PC-3 (cell line): ENCODE data around the gene DEFB129. TPM values are rescaled to one million over a fixed set of nuclear protein-coding genes. Genes with fewer than 3 reads are reported as not detected.
"Not testable (repeated sequence)": the region's sequence is repeated elsewhere in the genome, so short reads cannot be mapped to it uniquely, and the experiment has no call there.

Experiments used
- ATAC-seq: fragments of 200-7000 bp; cut with Tn5 transposase; 2 replicates; pipeline ENCODE4 v1.9.1; 2020; ENCODE audit warnings: mild to moderate bottlenecking, moderate library complexity
- BruUV-seq: library from RNA; stranded (reverse); fragments of 400-500 nt; replicated peaks from 2 replicates; lab custom pipeline; 2021; lab: Mats Ljungman, UMichigan
- CTCF ChIA-PET: fragments of 300-600 bp; sonication (Branson Sonifier 250); formaldehyde crosslinking; loops from one replicate; lab custom pipeline; 2022; ENCODE audit warnings: antibody characterized with exemption; lab: Charles Lee
- POLR2A ChIA-PET: fragments of 300-600 bp; sonication (Branson Sonifier 250); formaldehyde crosslinking; loops from one replicate; lab custom pipeline; 2022; ENCODE audit warnings: antibody characterized with exemption; ENCODE audit not compliant: unreplicated experiment; lab: Charles Lee
- DNase-seq: peaks from one replicate; pipeline ENCODE4 v3.0.0-alpha.2; 2015
- H2AFZ ChIP-seq: fragments of 300-600 bp; sonication (generic); 2 replicates; pipeline ENCODE4 v1.6.0; 2016; ENCODE audit warnings: antibody characterized with exemption, low read length
- H3F3A ChIP-seq: fragments of 300-600 bp; sonication (generic); one replicate; pipeline ENCODE4 v1.6.0; 2017; ENCODE audit warnings: antibody characterized with exemption, low read length, control low read depth, mild to moderate bottlenecking; ENCODE audit not compliant: unreplicated experiment
- H3K27ac ChIP-seq: fragments of 300-600 bp; sonication (generic); 2 replicates; pipeline ENCODE4 v1.5.1; 2016; ENCODE audit warnings: mild to moderate bottlenecking, low read length
- H3K27me3 ChIP-seq: fragments of 300-600 bp; sonication (generic); 2 replicates; pipeline ENCODE4 v1.6.1; 2016; ENCODE audit warnings: low read length, mixed read lengths
- H3K36me3 ChIP-seq: fragments of 300-600 bp; sonication (generic); 2 replicates; pipeline ENCODE4 v1.6.1; 2016; ENCODE audit warnings: low read depth, mixed run types, low read length, mixed read lengths
- H3K4me1 ChIP-seq: fragments of 300-600 bp; sonication (generic); 2 replicates; pipeline ENCODE4 v1.5.1; 2016; ENCODE audit warnings: low read length; ENCODE audit not compliant: insufficient read depth
- H3K4me2 ChIP-seq: fragments of 300-600 bp; sonication (generic); 2 replicates; pipeline ENCODE4 v1.6.0; 2016; ENCODE audit warnings: low read length
- H3K4me3 ChIP-seq: fragments of 300-600 bp; sonication (generic); 2 replicates; pipeline ENCODE4 v1.5.1; 2016; ENCODE audit warnings: mild to moderate bottlenecking, low read length, mixed read lengths
- H3K79me2 ChIP-seq: fragments of 300-600 bp; sonication (generic); 2 replicates; pipeline ENCODE4 v1.6.1; 2017; ENCODE audit warnings: low read length, mixed read lengths
- H3K9ac ChIP-seq: fragments of 300-600 bp; sonication (generic); 2 replicates; pipeline ENCODE4 v1.6.0; 2016; ENCODE audit warnings: mild to moderate bottlenecking, low read length
- H3K9me2 ChIP-seq: fragments of 300-600 bp; sonication (generic); replicated peaks from 2 replicates; pipeline ENCODE4 v1.6.1; 2016; ENCODE audit warnings: mixed run types, low read length, mixed read lengths
- H3K9me3 ChIP-seq: fragments of 300-600 bp; sonication (generic); 2 replicates; pipeline ENCODE4 v1.6.1; 2016; ENCODE audit warnings: low read length, mixed read lengths
- H4K20me1 ChIP-seq: fragments of 300-600 bp; sonication (generic); 2 replicates; pipeline ENCODE4 v1.6.1; 2016; ENCODE audit warnings: low read length, mixed read lengths
- EZH2 ChIP-seq: fragments of 300-600 bp; sonication (generic); IDR thresholded peaks from one replicate; pipeline ENCODE4 v1.6.1; 2017; ENCODE audit warnings: antibody characterized with exemption, mild to moderate bottlenecking, low read length; ENCODE audit not compliant: unreplicated experiment
- EZH2phosphoT487 ChIP-seq: fragments of 300-600 bp; sonication (generic); IDR thresholded peaks from 2 replicates; pipeline ENCODE4 v1.6.1; 2018; ENCODE audit warnings: mild to moderate bottlenecking, antibody characterized with exemption, low read length, borderline replicate concordance
- intact Hi-C: fragments of 100-400 bp; cut with micrococcal nuclease; formaldehyde crosslinking; loops from 2 replicates; pipeline ENCODE4 v1.9.0; 2023
- total RNA-seq: library from RNA; depleted of rRNA; stranded (reverse); fragments of >200 nt; gene quantifications from 2 replicates; pipeline ENCODE4 v1.2.3, GENCODE V29; 2014
- TF ChIP-seq, protein P1 (sequence below): fragments of 300-600 bp; sonication (generic); conservative IDR thresholded peaks from 2 replicates; pipeline ENCODE4 v1.5.1; 2017; ENCODE audit warnings: antibody characterized with exemption, low read depth, mild to moderate bottlenecking, low read length

Gene DEFB129
- total RNA-seq, 1 experiment from 2014 or later = not detected

DNA sequence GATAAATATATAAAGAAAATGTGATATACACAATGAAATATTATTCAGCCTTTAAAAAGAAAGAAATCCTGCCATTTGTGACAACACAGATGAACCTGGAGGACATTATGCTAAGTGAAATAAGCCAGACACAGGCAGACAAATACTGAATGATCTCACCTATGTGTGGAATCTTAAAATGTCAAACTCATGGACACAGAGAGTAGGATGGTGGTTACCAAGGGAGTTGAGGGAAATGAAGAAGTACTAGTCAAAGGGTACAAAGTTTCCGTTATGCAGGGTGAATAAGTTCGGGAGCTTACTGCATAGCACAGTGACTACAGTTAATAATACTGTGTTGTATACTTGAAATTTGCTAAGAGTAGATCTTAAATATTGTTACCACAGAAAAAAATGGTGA, 15.8 kb downstream of the DEFB129 start:
- ATAC-seq = no peak
- no TSS peak for BruUV-seq
- POLR2A ChIA-PET = no interaction called here

DNA sequence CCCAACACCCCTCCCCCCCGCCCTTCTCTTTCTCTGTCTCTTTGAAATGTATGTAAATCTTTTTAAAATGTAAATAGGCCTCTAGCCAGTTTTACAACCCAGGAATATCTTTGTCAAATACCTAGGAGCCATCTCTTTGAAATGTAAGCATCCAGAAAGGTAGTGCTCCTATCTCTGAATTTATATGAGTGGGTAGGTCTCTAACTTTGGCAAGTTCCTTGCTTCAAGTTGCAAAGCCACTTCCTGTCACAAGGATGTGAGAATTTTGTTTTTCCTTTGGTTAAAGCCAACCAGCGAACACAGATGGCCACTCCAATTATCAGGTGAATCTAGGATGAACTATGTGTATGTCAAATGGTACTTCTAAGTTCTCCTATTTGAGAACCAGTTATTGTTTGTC, 24.3 kb downstream of the DEFB129 start:
- no peak for ATAC-seq
- H2AFZ ChIP-seq = no peak overlapping the region

More for the DNA sequence above, 15.8 kb downstream of the DEFB129 start:
- no peak overlapping the region for H3K9ac ChIP-seq
- H3K9me3 ChIP-seq = no peaks in the 10 kb centered on the region
- no peaks in the 10 kb centered on the region for H3K4me1 ChIP-seq
- no peak overlapping the region for H3K27ac ChIP-seq
- no peak for DNase-seq
- no peaks in the 10 kb centered on the region for H3K9me2 ChIP-seq
- peaks cover 44% of the 10 kb centered on the region for H3K27me3 ChIP-seq
- no peaks in the 10 kb centered on the region for H3K36me3 ChIP-seq
- no peaks in the 10 kb centered on the region for H3K79me2 ChIP-seq
- no peaks in the 10 kb centered on the region for H4K20me1 ChIP-seq
- H3K4me2 ChIP-seq = no peak overlapping the region
- no peak overlapping the region for H2AFZ ChIP-seq
- no peak overlapping the region for H3K4me3 ChIP-seq
- intact Hi-C loops = no loop called here
- no peaks in the 10 kb centered on the region for H3F3A ChIP-seq
- CTCF ChIA-PET = no interaction called here
- TF ChIP-seq EZH2 (no peak), EZH2phosphoT487 (no peak)
- TF ChIP-seq, protein P1, sequence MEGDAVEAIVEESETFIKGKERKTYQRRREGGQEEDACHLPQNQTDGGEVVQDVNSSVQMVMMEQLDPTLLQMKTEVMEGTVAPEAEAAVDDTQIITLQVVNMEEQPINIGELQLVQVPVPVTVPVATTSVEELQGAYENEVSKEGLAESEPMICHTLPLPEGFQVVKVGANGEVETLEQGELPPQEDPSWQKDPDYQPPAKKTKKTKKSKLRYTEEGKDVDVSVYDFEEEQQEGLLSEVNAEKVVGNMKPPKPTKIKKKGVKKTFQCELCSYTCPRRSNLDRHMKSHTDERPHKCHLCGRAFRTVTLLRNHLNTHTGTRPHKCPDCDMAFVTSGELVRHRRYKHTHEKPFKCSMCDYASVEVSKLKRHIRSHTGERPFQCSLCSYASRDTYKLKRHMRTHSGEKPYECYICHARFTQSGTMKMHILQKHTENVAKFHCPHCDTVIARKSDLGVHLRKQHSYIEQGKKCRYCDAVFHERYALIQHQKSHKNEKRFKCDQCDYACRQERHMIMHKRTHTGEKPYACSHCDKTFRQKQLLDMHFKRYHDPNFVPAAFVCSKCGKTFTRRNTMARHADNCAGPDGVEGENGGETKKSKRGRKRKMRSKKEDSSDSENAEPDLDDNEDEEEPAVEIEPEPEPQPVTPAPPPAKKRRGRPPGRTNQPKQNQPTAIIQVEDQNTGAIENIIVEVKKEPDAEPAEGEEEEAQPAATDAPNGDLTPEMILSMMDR = no peak

DNA sequence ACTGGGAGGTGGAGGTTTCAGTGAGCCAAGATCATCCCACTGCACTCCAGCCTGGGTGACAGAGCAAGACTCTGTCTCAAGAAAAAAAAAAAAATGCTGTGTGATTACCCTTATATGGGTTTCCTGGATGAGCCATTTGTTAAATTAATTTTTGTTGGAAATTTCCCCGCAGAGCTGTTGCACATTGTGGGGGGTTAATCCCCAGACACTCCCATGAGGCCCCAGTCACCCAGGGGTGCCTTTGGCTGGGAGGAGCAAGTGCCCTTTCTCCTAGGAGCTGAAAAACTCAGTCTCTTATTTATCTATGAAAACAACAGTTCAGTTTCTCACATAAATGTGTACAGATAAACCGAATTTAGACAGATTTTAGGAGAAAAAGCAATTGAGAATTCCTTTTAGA, 25.7 kb downstream of the DEFB129 start:
- H3K27me3 ChIP-seq = peaks cover 42% of the 10 kb centered on the region
- H3K9me3 ChIP-seq = no peaks in the 10 kb centered on the region
- H3K27ac ChIP-seq = no peak overlapping the region
- H2AFZ ChIP-seq = no peak overlapping the region
- DNase-seq = no peak
- no peaks in the 10 kb centered on the region for H3F3A ChIP-seq
- H3K4me1 ChIP-seq = no peaks in the 10 kb centered on the region
- no peaks in the 10 kb centered on the region for H3K9me2 ChIP-seq
- ChIA-PET CTCF (no interaction called here), POLR2A (no interaction called here)
- H4K20me1 ChIP-seq = no peaks in the 10 kb centered on the region
- H3K4me2 ChIP-seq = no peak overlapping the region
- TF ChIP-seq, protein P1 = no peak
- TF ChIP-seq EZH2 (no peak), EZH2phosphoT487 (no peak)
- no peaks in the 10 kb centered on the region for H3K79me2 ChIP-seq
- no peak overlapping the region for H3K4me3 ChIP-seq
- BruUV-seq = no TSS peak
- no peak overlapping the region for H3K9ac ChIP-seq
- intact Hi-C loops = no loop called here
- no peaks in the 10 kb centered on the region for H3K36me3 ChIP-seq
- ATAC-seq = no peak

More for the DNA sequence above, 24.3 kb downstream of the DEFB129 start:
- Histone ChIP-seq H3K36me3 (no peaks in the 10 kb centered on the region), H3K4me1 (no peaks in the 10 kb centered on the region), H3K9me3 (no peaks in the 10 kb centered on the region), H3K9ac (no peak overlapping the region), H4K20me1 (no peaks in the 10 kb centered on the region), H3K27ac (no peak overlapping the region), H3K4me2 (no peak overlapping the region), H3K4me3 (no peak overlapping the region), H3K79me2 (no peaks in the 10 kb centered on the region), H3K27me3 (peaks cover 33% of the 10 kb centered on the region), H3K9me2 (no peaks in the 10 kb centered on the region), H3F3A (no peaks in the 10 kb centered on the region)
- ChIA-PET POLR2A (no interaction called here), CTCF (no interaction called here)
- intact Hi-C loops = no loop called here
- no peak for TF ChIP-seq EZH2
- TF ChIP-seq, protein P1 = no peak
- TF ChIP-seq EZH2phosphoT487 = no peak
- BruUV-seq = no TSS peak
- DNase-seq = no peak

DNA sequence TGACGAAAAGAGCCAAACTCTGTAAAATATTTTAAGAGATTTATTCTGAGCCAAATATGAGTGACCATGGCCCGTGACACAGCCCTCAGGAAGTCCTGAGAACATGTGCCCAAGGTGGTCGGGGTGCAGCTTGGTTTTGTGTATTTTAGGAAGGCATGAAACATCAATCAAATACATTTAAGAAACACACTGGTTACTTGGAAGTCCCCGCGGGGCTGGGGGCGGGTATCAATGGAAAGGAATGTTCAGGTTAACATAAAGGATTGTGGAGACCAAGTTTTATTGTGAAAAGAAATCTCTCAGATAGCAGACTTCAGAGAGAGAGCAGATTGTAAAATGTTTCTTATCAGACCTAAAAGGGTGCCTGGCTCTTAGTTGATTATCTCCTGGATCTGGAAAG, 26.4 kb downstream of the DEFB129 start:
- CTCF ChIA-PET, intact Hi-C loops: not testable (repeated sequence)
- H3K27me3 ChIP-seq = peaks cover 48% of the 10 kb centered on the region

More for the DNA sequence above, 26.4 kb downstream of the DEFB129 start:
- H3K36me3 ChIP-seq, H3K4me1 ChIP-seq, H3K79me2 ChIP-seq, H3K4me2 ChIP-seq, H3F3A ChIP-seq, ATAC-seq, DNase-seq, H3K27ac ChIP-seq, BruUV-seq, H3K9ac ChIP-seq, H3K9me2 ChIP-seq, H3K9me3 ChIP-seq, H3K4me3 ChIP-seq, H2AFZ ChIP-seq, H4K20me1 ChIP-seq, POLR2A ChIA-PET: not testable (repeated sequence)
